Ecto neural progenitor cell (in vitro differentiated cells): ENCODE results near the gene PLAGL2.
"Not testable (repeated sequence)": the region's sequence is repeated elsewhere in the genome, so short reads cannot be mapped to it uniquely, and the experiment has no call there.

ENCODE experiments used
- DNase-seq: peaks from one replicate; pipeline ENCODE4 v3.0.0-alpha.2; 2018; ENCODE audit warnings: low spot score

PLAGL2 gene

DNA sequence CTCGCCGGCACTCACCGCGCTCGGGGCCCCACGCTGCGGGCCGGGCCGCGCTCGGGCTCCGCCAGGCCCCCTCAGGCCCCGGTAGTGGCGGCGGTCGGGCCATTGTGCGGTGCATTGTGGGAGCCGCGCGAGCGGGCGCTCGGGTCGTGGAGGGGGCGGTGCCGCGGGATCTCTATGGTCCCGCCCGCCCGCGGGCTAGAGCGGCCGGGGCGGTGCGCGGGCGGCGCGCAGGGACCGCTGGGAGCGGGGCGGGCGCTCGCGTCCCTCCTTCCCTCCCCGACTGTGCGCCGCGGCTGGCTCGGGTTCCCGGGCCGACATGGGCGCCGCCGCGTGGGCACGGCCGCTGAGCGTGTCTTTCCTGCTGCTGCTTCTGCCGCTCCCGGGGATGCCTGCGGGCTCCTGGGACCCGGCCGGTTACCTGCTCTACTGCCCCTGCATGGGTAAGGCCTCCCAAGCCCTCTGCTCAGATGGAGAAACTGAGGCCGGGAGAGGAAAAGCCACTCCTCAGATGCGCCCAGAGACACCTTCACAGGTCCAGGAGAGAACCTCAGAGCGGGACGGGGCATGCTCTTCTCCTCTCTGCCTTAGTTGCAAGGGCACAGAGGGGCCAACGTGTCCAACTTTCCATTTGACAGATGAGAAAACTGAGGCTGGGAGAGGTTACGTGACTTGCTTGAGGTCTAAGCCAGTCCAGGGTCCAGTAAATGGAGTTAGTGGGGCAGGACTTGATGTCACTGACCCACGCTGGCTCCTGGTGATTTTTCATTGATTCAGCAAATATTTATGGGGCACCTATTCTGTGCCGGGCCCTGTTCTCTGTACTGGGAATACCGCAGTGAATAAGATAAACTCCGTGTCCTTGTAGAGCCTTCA lies at the start of gene PLAGL2, which contains the start of gene POFUT1:
PLAGL2 (minus strand) TSS at position 118 of the 873 bp plus-strand sequence. CDS start 5,565 bp downstream, outside the sequence.
POFUT1 (plus strand) TSS at position 255 of the 873 bp plus-strand sequence; CDS start at position 317, 62 bp downstream.
- peak; percentile 93 for DNase-seq

DNA sequence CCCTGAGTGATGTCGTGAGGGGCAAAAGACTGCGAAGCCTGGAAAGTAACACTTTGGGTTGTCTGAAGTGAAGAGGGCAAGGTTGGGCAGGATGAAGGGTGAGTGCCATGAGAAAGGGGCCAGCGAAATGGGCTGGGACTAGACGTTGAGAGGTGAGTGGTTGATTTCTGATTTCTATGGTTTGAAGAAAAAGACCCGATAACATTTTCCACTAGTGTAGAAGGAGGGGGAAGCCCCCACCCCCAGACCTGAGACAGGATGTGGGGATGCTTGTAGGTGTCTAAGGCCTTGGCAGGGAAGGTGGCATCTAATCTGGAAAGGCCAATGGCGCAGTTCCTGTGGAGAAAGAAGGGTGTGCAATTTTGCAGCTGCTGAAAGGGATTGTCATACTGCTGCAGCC lies 44.6 kb upstream of the PLAGL2 start:
- no peak for DNase-seq

DNA sequence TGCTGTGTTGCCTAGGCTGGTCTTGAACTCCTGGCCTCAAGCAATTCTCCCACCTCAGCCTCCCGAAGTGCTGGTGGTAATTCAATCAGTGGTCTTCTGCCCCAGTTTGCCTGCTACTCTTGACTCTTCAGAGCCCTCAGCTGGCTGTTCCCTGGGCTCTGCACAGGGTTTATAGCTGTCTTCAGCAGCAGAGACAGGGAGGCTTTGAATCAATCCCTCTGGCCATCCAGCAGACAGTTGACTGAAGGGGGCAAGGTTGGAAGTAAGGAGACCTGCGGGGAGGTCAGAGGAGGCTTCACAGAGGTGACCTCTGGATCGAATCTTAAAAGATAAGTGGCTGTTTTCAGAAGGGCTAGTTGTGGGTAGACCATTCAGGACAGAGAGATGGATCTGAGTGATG lies 43.9 kb upstream of the PLAGL2 start:
- DNase-seq = no peak

DNA sequence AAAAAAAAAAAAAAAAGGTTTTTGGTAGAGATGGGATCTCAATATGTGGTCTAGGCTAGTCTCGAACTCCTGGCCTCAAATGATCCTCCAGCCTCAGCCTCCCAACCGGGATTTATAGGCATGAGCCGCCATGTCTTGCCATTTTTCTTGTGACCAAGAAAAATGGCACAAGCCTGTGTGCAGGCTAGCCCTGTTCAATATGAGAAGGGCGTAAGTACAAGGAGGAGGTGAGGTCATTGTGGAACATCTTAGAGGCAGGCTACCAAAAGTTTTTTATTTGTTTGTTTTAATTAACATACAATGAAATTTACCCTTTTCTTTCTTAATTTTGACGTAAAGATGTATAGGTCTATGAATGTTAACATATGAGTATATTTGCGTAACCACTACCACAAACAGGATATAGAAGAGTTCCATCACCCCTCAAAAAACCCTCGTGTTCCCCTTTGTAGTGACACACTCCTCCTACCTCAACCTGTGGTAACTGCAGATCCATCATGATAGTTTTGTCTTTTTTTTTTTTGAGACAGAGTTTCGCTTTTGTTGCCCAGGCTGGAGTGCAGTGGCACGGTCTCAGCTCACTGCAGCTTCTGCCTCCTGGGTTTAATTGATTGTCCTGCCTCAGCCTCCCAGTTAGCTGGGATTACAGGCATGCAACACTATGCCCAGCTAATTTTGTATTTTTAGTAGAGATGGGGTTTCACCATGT lies 41.6 kb upstream of the PLAGL2 start:
- no peak for DNase-seq

DNA sequence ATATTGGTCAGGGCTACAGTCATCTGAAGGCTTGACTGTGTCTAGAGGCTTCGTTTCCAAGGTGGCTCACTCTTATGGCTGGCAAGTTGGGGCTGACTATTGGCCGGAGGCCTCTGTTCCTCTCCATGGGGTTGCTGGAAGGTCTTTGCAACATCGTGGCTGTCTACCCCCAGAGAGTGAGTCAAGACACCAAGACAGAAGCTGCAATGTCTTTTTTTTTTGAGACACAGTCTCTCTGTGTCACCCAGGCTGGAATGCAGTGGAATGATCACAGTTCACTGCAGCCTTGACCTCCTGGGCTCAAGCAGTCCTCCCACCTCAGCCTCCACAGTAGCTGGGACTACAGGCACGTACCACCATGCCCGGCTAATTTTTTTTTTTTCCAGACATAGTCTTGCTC lies 40.5 kb upstream of the PLAGL2 start:
- DNase-seq = no peak

GRCh38 chr20:32246208-32246607 lies 38.7 kb upstream of the PLAGL2 start:
- DNase-seq = not testable (repeated sequence)

GRCh38 chr20:32244959-32245358 lies 37.4 kb upstream of the PLAGL2 start:
- DNase-seq = no peak

GRCh38 chr20:32244150-32244823 lies 36.7 kb upstream of the PLAGL2 start:
- no peak for DNase-seq

DNA sequence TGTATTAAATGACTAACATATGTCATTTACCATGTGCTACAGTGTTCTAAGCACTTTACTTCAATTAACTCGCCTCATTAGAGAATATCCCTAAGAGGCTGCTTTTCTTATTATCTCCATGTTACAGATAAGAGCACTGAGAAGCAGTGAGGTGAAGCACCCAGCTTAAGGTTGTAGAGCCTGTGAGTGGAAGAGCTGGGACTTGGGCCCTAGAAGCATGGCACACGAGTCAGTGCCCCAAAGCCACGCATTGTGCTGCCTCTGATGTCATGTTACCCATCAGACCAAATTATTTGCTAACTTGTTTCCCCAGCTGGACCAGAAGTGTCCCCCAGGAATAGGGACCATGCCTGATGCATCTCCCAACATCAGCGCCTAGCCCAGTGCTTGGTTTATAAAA lies 34.3 kb upstream of the PLAGL2 start:
- no peak for DNase-seq

GRCh38 chr20:32240205-32240604 lies 32.7 kb upstream of the PLAGL2 start:
- no peak for DNase-seq

DNA sequence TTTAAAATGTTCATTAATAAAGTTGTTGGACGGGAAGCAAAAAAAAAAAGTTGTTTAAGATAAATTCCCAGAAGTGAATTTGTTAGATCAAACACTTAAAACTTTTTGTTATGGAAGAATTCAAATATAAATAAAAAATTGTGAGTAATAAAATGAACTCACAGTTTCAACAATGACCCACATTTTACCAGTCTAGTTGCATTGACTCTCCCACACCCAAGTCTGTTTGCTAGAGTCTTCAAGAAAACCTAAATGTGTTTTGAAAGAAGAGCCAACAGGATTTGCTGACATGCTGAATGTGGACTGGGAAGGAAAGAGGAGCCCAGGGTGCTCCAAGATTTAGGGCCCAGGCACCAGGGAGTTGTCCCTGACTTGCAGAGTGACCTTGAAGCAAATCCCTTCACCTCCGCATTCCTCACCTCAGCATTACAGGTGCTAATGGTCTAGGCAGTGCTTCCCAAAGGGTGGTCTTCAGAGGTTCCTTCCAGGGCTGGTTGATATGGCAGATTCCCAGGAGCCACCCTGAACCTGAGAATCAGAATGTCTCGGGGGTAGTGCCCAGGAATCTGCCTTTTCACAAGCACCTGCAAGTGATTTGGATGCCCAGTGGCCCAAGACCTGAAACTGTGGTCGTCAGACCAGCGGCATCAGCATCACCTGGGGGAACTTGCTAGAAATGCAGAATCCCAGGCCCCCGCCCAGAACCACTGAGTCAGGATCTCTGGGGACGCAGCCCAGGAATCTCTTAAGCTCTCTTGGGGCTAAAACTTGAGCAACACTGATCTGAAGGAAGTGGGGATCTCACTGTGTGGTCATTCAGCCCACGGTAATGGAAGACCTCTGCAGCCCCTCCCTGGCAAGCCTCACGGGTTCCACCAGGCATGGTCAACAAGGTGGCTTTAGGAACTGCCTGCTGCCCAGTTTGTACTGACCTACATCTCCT lies 31.2 kb upstream of the PLAGL2 start:
- DNase-seq = no peak

- no peak for DNase-seq
Measured at GRCh38 chr20:32237419-32237818, 29.9 kb upstream of the PLAGL2 start.

GRCh38 chr20:32236819-32237218 lies 29.3 kb upstream of the PLAGL2 start:
- no peak for DNase-seq

DNA sequence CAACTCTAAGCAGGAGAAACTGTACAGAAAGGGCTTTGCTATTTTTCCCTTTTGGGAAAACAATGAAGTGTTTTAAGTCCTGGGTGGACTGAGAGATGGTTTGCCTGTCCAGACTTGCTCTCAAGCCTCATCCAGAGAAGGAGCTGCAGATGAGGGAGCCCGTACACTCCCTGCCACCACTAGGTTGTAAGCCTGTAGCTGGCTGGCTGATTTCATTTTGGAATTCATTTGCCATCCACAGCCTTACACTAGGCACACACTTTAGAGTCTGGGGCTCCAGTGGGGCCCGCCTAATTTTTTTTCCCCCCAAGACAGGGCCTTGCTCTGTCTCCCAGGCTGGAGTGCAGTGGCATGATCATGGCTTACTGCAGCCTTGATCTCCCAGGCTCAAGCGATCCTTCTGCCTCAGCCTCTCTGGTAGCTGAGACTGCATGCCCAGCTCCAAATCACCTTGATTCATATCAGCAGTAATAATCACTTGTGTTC lies 28.5 kb upstream of the PLAGL2 start:
- DNase-seq = no peak

- DNase-seq = no peak
Measured at GRCh38 chr20:32235331-32236047, 27.9 kb upstream of the PLAGL2 start.

DNA sequence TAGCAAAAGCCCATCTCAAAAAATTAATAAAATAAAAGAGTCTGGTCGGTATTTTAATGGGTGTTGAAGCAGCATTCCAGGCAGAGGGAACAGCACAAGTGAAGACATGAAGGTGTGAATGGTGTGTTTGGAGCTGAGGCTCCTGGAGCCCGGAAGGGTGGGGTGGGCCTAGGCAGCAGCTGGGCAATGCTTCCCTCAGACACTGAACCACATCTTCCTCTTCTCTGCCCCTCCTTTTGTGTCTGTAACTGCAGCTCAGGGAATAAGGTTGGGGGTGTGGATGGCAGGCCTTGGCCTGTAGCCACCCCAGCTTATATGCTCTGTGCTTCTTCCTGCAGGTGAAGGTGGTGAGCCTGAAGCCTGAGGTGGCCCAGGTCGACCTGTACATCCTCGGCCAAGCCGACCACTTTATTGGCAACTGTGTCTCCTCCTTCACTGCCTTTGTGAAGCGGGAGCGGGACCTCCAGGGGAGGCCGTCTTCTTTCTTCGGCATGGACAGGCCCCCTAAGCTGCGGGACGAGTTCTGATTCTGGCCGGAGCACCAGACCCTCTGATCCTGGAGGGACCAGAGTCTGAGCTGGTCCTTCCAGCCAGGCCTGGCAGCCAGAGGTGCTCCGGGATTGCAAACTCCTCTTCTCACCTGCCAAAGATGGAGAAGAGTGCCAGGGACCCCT lies 26.7 kb upstream of the PLAGL2 start:
- DNase-seq = no peak

GRCh38 chr20:32233286-32233685 lies 25.7 kb upstream of the PLAGL2 start:
- DNase-seq = no peak

DNA sequence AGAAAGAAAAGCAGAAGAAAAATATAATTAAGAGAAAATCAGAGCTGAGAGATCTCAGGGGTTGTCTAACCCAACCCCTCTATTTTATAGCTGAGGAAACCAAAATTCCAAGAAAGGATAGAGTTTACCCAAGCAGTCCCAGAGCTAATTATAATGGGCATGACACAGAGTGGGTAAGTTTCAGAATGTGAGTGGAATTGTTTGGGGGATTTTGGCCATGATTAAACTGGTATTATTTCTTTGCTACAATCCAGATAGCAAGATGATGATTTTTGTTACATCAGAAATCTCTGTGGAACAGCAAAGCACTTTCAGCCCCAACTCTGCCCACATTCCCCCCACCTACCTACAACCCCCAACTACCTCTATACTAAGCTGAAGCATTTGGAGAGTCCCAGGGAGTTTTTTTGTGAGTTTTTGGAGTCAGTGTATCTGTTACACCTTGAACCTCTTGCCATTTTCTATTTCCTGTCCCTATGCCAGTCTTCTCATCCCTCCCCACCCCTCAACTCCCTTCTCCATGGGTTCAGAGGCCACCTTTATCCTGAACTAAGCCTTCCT lies 24.9 kb upstream of the PLAGL2 start:
- no peak for DNase-seq

DNA sequence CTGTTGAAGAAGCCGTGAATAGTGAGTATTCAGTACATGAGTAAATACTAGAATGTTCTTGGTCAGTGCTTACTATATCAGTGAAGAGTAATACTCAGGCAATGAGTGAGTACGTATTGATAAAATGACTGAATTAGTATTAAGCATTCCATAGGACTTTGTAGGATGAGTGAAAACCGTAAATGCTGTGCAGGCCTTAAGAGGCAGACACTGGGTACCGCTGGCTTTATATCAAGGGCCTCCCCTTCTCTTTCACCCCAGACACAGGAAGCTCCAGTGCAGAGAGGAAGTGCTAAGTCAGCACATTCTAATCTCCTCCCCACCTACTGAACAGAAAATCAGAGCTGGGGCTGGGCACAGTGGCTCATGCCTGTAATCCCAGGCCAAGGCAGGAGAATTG lies 24.3 kb upstream of the PLAGL2 start:
- no peak for DNase-seq

GRCh38 chr20:32231245-32231644 lies 23.7 kb upstream of the PLAGL2 start:
- no peak for DNase-seq
